K562 (cell line): ENCODE measurements around the gene NDUFB10. TPM values are rescaled to one million over a fixed set of nuclear protein-coding genes. Genes with fewer than 3 reads are reported as not detected.

ENCODE experiments used
- BCLAF1 ChIP-seq, 2 experiments: fragments of 450-650 bp in 1 of 2; IDR thresholded peaks; 2 replicates each; pipeline ENCODE4 v1.6.1; 2011 to 2017; ENCODE audit warnings: low read depth in 2 of 2, antibody characterized with exemption in 1 of 2, borderline replicate concordance in 1 of 2, low read length in 1 of 2, mild to moderate bottlenecking in 1 of 2, mixed read lengths in 1 of 2; ENCODE audit not compliant: control insufficient read depth in 1 of 2
- BHLHE40 ChIP-seq: IDR thresholded peaks from 2 replicates; pipeline ENCODE4 v1.6.1; 2011; ENCODE audit warnings: low read length, improper control_type of control experiment
- FOSL1 ChIP-seq: fragments of 200-800 bp; sonication (Bioruptor generic); conservative IDR thresholded peaks from 2 replicates; pipeline ENCODE4 v1.6.1; 2016; ENCODE audit warnings: missing genetic modification characterization, missing compliant biosample characterization
- FOXJ3 ChIP-seq: sonication (generic); formaldehyde crosslinking; IDR thresholded peaks from 2 replicates; pipeline ENCODE4 v1.4.0; 2020; ENCODE audit warnings: mild to moderate bottlenecking, missing genetic modification reagents
- GTF2F1 ChIP-seq: IDR thresholded peaks from 2 replicates; pipeline ENCODE4 v1.6.1; 2011; ENCODE audit warnings: low read depth, low read length, improper control_type of control experiment
- IFI16 ChIP-seq: fragments of 250-450 bp; sonication (Bioruptor Pico); IDR thresholded peaks from 2 replicates; pipeline ENCODE4 v2.1.2; 2022; ENCODE audit warnings: mild to moderate bottlenecking, inconsistent platforms
- MBD2 ChIP-seq: sonication (generic); IDR thresholded peaks from 2 replicates; pipeline ENCODE4 v1.6.1; 2016; ENCODE audit warnings: low read depth, borderline replicate concordance
- NCOA1 ChIP-seq: fragments of 450-650 bp; IDR thresholded peaks from 2 replicates; pipeline ENCODE4 v1.6.1; 2016; ENCODE audit warnings: low read depth
- POLR2H ChIP-seq: IDR thresholded peaks from 2 replicates; pipeline ENCODE4 v1.6.1; 2016; ENCODE audit warnings: missing genetic modification characterization, low read depth, mild to moderate bottlenecking, control low read depth, missing compliant biosample characterization, moderate library complexity
- RBBP5 ChIP-seq: fragments of 200-600 bp; sonication (generic); IDR thresholded peaks from 2 replicates; pipeline ENCODE4 v1.6.1; 2012; ENCODE audit warnings: borderline replicate concordance, mild to moderate bottlenecking, low read length, control low read depth, inconsistent platforms; ENCODE audit not compliant: insufficient read depth, poor library complexity, severe bottlenecking
- TAF1 ChIP-seq: IDR thresholded peaks from 2 replicates; pipeline ENCODE4 v1.6.1; 2011; ENCODE audit warnings: mild to moderate bottlenecking, low read length, moderate library complexity; ENCODE audit not compliant: insufficient read depth, control insufficient read depth, severe bottlenecking; ENCODE audit errors: extremely low read depth
- ZBED1 ChIP-seq: IDR thresholded peaks from 2 replicates; pipeline ENCODE4 v1.6.1; 2014
- ZFPM2 ChIP-seq: fragments of 250-450 bp; sonication (Bioruptor Pico); IDR thresholded peaks from 2 replicates; pipeline ENCODE4 v1.5.1; 2022; ENCODE audit warnings: mild to moderate bottlenecking
- ZNF324 ChIP-seq: fragments of 250-450 bp; sonication (Bioruptor Pico); IDR thresholded peaks from 2 replicates; pipeline ENCODE4 v1.4.0; 2020; ENCODE audit warnings: mild to moderate bottlenecking
- polyA plus RNA-seq, 8 experiments: library from polyadenylated mRNA; depleted of rRNA in 4 of 8; stranded (reverse) in 5 of 8; unstranded in 3 of 8; fragments of >200 nt; fragmentation: Nextera tagmentation in 2 of 8; fragmentation: Illumina TruSeq in 1 of 8; extraction: Ambion mirVana in 2 of 8; extraction: Trizol in 1 of 8; gene quantifications; 2 replicates each; pipeline versions ENCODE4 v1.2.1 to v1.2.3, GENCODE V29; 2011 to 2014; ENCODE audit warnings: inconsistent platforms in 1 of 8, missing spikeins in 1 of 8
- total RNA-seq, 7 experiments: library from RNA; depleted of rRNA in 6 of 7; stranded (reverse); fragments of >200 nt in 6 of 7; fragmentation: Illumina TruSeq in 2 of 7; extraction: Trizol in 2 of 7; gene quantifications; 2 replicates each; pipeline versions ENCODE4 v1.2.1 to v1.2.3, GENCODE V29; 2011 to 2021; ENCODE audit warnings: low replicate concordance in 1 of 7
- TF ChIP-seq, protein P1 (sequence below): fragments of 250-450 bp; sonication (Bioruptor Pico); IDR thresholded peaks from 2 replicates; pipeline ENCODE4 v1.5.0; 2020; ENCODE audit warnings: mild to moderate bottlenecking, borderline replicate concordance
- TF ChIP-seq, protein P2 (sequence below): fragments of 250-450 bp; sonication (Bioruptor Pico); IDR thresholded peaks from 2 replicates; pipeline ENCODE4 v1.8.0; 2021; ENCODE audit warnings: moderate library complexity, mild to moderate bottlenecking, inconsistent platforms
- TF ChIP-seq, protein P3 (sequence below): sonication (generic); formaldehyde crosslinking; IDR thresholded peaks from 2 replicates; pipeline ENCODE4 v1.8.0; 2022; ENCODE audit warnings: missing genetic modification reagents, mild to moderate bottlenecking, borderline replicate concordance
- TF ChIP-seq, protein P4 (sequence below): fragments of 250-450 bp; sonication (Bioruptor Pico); IDR thresholded peaks from 2 replicates; pipeline ENCODE4 v1.4.0; 2020; ENCODE audit warnings: borderline replicate concordance

NDUFB10 gene
- total and polyA plus RNA-seq, 9 of the 15 experiments (the other 6 are each of a cell fraction or from before 2014, with no cell fraction given): 69.3 to 527 (median 161) TPM

GRCh38 chr16:1961651-1962067 is 2.3 kb downstream of the NDUFB10 start (continued):
- TF ChIP-seq, protein P1, sequence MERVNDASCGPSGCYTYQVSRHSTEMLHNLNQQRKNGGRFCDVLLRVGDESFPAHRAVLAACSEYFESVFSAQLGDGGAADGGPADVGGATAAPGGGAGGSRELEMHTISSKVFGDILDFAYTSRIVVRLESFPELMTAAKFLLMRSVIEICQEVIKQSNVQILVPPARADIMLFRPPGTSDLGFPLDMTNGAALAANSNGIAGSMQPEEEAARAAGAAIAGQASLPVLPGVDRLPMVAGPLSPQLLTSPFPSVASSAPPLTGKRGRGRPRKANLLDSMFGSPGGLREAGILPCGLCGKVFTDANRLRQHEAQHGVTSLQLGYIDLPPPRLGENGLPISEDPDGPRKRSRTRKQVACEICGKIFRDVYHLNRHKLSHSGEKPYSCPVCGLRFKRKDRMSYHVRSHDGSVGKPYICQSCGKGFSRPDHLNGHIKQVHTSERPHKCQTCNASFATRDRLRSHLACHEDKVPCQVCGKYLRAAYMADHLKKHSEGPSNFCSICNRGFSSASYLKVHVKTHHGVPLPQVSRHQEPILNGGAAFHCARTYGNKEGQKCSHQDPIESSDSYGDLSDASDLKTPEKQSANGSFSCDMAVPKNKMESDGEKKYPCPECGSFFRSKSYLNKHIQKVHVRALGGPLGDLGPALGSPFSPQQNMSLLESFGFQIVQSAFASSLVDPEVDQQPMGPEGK: no peak
- TF ChIP-seq ZNF324 (CRISPR knock-in tag) (no peak), ZFPM2 (CRISPR knock-in tag) (no peak), BHLHE40 (no peak), NCOA1 (no peak), FOSL1 (no peak), BCLAF1 (IDR thresholded peaks at IDR 0.05; ENCODE audit: borderline replicate concordance in 1 of 2, control insufficient read depth in 1 of 2, low read depth in 2 of 2, low read length in 1 of 2) (no peak; a peak in 1 of 4 replicates), MBD2 (peak; percentile 18; the same call in 1 of the 2 replicates), ZBED1 (0 out of 2 replicates have a peak, but pooled peaks have one; percentile 10), TAF1 (peak; percentile 10), GTF2F1 (no peak), POLR2H (tag) (0 out of 2 replicates have a peak, but pooled peaks have one; percentile 9), RBBP5 (no peak), IFI16 (CRISPR knock-in tag) (no peak), FOXJ3 (CRISPR knock-in tag) (no peak)
- TF ChIP-seq, protein P2, sequence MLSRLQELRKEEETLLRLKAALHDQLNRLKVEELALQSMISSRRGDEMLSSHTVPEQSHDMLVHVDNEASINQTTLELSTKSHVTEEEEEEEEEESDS (CRISPR knock-in tag): no peak
- TF ChIP-seq, protein P3, sequence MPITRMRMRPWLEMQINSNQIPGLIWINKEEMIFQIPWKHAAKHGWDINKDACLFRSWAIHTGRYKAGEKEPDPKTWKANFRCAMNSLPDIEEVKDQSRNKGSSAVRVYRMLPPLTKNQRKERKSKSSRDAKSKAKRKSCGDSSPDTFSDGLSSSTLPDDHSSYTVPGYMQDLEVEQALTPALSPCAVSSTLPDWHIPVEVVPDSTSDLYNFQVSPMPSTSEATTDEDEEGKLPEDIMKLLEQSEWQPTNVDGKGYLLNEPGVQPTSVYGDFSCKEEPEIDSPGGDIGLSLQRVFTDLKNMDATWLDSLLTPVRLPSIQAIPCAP (CRISPR knock-in tag): no peak
- TF ChIP-seq, protein P4, sequence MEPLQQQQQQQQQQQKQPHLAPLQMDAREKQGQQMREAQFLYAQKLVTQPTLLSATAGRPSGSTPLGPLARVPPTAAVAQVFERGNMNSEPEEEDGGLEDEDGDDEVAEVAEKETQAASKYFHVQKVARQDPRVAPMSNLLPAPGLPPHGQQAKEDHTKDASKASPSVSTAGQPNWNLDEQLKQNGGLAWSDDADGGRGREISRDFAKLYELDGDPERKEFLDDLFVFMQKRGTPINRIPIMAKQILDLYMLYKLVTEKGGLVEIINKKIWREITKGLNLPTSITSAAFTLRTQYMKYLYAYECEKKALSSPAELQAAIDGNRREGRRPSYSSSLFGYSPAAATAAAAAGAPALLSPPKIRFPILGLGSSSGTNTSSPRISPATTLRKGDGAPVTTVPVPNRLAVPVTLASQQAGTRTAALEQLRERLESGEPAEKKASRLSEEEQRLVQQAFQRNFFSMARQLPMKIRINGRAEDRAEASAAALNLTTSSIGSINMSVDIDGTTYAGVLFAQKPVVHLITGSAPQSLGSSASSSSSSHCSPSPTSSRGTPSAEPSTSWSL (CRISPR knock-in tag): no peak
